Raji (cell line): ENCODE results near the gene FXYD2.

Source experiments
- POLR2A ChIP-seq: IDR thresholded peaks from 2 replicates; pipeline ENCODE4 v1.6.1; 2011; ENCODE audit warnings: low read depth, low read length, control low read depth; ENCODE audit not compliant: insufficient read depth

The FXYD2 gene

DNA sequence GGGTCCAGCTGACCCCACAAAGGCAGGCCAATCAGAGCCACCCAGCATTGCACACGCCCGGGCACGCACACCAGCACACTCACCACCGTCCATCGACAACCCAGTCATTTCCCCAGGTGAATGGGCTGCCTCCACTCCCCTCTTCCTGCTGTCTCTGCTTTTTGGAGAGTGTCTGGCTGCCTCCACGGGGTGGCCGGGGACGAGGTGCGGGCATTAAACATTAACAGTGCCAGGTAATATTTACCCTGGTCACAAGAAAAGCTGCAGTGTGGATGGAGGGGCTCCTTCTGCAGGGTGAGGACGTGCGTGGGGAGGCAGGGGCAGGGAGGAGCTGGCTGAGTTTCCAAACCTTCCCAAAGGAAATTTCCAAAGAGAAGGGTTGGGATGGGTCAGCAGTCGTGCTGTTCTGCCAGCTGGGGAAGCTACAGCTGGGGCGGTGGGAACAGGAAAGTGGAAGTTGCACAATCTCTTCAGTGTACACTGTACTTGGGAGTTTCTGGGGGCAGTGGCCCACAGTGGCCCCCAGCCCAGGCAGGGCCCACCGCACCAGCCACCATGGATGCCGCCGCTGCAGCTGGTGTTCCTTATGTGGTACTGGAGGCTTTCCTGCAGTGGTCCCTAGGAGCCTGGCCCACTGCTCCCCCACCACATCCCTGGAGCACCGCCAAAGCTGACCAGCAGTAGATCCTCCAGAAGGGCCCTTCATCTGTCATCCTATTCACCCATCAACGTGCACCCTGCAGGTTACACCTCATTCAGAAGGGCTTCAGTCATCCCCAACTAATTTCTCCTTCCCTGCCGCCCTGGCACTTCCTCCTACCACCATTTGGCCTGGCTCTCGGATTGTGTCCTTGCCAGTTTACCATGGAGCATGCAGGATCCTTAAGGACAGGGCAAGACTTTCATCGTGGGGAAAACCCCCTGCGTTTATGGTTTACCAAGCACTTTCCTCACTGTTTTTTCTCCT lies at the start of gene FXYD2:
TSS of gene FXYD2 (minus strand) at position 174 of the 967 bp plus-strand sequence. CDS start at position 108, 66 bp downstream.
- no peak for TF ChIP-seq POLR2A

DNA sequence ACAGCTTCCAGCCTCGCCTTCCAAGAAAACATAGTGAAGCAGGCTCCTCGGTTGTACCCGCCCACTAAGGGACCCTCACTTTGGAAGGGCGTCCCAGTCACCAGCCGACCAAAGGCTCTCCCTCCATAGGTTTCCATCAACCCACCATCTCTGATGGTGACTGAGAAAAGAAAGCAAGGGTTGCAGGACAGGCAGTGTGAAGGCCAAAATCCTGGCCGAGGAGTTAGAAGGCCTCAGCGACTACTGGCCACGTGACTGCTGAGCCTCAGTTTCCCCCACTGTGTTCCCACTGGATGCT lies 49.2 kb upstream of the FXYD2 start:
- TF ChIP-seq POLR2A: no peak

- TF ChIP-seq POLR2A: no peak
These were observed 48.7 kb upstream of the FXYD2 start for GRCh38 chr11:117872975-117873827.

- TF ChIP-seq POLR2A: no peak
These were observed 47.9 kb upstream of the FXYD2 start for GRCh38 chr11:117872420-117872961.

DNA sequence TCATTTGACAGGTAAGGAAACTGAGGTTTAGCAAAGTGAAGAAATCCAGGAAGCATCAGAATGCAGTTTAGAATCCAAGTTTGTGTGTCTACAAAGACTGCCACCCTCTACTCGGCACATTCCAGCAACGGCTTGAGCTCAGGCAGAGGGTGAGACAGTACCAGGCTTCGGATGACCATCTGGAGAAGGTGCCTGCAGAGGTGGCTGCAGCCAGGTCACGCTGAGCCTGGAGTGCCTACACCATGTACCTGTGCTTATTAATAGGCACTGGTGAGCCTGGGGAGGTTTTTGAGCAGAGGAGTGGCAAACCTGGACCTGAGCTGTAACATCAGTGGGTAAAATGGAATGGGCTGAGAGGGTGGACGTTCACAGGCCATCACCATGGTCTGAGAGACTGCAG lies 47.2 kb upstream of the FXYD2 start:
- TF ChIP-seq POLR2A: no peak

GRCh38 chr11:117871160-117871559 lies 46.6 kb upstream of the FXYD2 start:
- TF ChIP-seq POLR2A: no peak

DNA sequence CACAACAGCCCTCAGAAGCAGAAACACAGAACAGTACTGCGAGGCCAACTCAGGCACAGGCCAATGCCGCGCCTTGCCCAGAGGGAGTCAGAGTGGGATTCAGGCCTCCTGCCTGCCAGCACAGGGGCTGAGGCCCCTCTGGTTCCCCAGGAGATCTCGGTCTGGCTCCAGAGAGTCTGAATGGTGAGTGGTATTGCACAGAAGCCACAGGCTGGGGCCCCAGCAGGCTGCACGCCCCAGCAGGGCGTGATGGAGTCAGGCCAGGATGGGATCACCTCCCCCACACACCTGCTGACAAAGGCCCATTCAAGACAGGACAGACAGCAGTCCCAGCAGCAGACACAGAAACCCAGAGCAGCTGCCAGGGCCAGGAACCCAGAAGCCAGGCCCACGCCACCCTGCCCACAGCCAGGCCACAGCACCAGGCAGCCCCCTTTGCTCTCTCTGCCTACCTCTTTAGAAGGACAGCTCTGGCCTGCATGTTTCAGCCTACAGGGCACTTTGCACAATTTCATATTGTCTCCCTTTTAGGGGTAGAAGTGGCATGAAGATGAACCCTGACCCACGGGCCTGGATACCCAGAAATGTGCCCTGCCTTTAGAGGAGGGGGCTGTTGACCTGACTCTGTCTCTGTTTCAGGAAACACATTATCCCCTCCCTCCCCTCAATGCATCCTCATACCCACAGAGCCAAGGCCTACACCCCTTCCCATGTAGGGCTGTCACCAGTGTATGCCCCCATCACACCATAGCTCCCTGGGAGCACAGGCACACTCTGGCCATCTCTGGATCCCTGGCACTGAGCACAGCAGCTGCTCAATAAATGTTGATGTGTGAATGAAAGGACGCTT lies 45.8 kb upstream of the FXYD2 start:
- no peak for TF ChIP-seq POLR2A

GRCh38 chr11:117869604-117870003 lies 45.1 kb upstream of the FXYD2 start:
- no peak for TF ChIP-seq POLR2A

DNA sequence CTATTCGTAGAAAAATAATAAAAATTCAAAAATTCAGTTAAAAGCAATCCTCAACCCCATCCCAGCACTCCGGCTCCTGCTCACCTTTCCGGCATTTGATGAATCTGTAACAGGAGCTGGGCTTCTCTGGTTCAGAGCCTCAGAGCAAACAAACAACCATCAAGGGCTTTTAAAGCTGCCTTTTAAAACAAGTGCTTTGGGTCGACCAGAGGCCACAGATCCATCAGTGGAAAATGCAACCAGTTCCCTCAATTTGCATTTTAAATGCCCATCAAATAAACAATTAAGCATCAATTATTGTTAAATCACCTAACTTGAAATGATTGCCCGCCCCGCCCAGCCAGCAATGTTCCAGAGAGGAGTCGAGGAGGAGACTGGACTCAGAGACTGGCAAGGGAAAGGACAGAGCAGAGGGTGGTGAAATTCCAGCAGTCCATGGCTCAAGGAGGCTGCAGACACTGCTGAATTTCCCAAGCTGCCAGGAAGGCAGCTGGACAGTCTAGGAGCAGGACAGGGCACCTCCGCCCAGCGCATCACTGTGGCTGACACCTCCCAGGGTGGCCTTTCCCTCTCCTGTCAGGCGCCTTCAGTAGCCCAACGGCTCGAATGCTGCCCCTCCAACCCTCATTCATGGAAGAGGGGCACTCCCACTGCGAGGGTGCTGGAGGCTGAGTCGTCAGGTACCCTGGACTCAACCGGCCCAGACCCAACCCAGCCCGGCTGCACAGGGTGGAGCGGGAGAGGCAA lies 44.4 kb upstream of the FXYD2 start:
- TF ChIP-seq POLR2A: no peak

GRCh38 chr11:117868088-117868487 lies 43.5 kb upstream of the FXYD2 start:
- no peak for TF ChIP-seq POLR2A

GRCh38 chr11:117866526-117866925 lies 42.0 kb upstream of the FXYD2 start:
- no peak for TF ChIP-seq POLR2A

DNA sequence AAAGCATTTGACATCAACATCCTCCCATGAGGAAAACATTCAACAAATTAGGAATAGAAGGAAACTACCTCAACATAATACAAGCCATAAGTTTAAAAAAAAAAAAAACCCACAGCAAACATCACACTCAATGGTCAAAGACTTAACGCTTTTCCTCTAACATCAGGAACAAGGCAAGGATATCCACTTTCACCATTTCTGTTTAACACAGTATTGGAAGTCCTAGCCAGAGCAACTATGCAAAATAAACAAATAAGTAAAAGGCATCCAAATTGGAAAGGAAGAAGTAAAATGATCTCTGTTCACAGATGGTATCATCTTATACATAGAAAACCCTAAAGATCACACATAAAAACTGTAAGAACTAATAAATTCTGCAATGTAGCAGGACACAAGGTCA lies 38.8 kb upstream of the FXYD2 start:
- no peak for TF ChIP-seq POLR2A

GRCh38 chr11:117862753-117863152 lies 38.2 kb upstream of the FXYD2 start:
- TF ChIP-seq POLR2A: no peak
